COLO829 (cell line): ENCODE data around the gene ITSN2.
"Not testable (repeated sequence)": the region's sequence is repeated elsewhere in the genome, so short reads cannot be mapped to it uniquely, and the experiment has no call there.

Source experiments
- DNase-seq: peaks from one replicate; pipeline ENCODE4 v3.0.0; 2012; ENCODE audit warnings: low spot score

The ITSN2 gene

DNA sequence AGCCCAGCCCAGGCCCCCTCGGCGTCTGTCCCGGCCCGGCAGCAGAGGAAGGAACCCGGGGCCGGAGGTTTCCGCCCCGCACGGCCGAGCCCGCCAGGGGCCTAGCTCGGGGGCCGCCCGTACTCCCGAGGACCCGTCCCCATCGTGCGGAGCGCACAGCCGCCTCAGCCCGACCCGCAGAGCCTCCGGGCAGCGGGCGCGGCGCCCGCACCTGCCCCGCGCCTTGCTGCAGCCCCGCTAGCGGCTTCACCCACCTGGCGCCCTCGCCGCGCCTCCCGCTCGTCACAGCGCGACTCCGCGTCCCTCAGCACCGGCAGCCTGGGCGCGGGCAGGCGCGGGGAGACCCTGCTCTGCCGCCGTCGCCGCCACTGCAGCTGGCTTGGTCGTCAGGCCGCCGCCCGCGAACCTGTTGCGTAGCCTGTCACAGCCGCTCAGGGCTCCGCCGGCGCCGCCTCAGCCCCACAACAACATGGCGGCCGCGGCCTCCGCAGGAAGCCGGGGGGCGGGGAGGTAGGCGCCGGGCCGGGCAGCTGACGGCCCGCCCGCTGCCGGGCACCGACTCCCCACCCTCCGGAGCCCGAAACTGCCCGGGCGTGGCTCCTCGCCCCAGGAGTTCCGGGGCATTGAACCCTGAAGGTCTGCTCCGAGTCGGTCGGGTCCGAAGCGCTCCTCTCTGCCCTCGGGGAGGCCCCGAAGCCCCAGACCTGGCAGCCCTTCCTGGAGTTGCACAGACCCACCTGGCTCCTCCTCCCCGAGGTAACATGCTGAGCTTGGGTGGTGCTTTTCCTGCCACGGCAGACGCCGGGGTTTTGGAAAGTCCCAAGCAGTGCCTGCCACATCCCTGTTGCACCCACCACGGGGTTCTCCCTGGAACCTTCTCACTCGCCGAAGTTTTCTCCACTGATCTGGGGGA lies at the start of gene ITSN2:
Gene ITSN2, minus strand, starts transcription at position 487 of the 913 bp plus-strand sequence. CDS start 32,454 bp downstream, outside the sequence.
- DNase-seq, result peak; percentile 35

GRCh38 chr2:24409171-24409570 lies 48.8 kb upstream of the ITSN2 start:
- no peak for DNase-seq

DNA sequence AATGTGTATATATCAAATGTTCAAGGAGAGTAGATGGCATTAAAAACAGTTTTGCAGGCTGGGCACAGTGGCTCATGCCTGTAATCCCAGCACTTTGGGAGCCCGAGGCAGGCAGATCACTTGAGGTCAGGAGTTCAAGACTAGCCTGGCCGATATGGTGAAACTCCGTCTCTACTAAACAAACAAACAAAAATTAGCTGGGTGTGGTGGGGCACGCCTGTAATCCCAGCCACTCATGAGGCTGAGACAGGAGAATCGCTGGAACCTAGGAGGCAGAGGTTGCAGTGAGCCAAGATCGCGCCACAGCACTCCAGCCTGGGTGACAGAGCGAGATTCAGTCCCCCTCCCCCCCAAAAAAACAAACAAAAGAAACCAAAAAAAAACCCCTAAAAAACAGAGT lies 48.4 kb upstream of the ITSN2 start:
- DNase-seq, result not testable (repeated sequence)

DNA sequence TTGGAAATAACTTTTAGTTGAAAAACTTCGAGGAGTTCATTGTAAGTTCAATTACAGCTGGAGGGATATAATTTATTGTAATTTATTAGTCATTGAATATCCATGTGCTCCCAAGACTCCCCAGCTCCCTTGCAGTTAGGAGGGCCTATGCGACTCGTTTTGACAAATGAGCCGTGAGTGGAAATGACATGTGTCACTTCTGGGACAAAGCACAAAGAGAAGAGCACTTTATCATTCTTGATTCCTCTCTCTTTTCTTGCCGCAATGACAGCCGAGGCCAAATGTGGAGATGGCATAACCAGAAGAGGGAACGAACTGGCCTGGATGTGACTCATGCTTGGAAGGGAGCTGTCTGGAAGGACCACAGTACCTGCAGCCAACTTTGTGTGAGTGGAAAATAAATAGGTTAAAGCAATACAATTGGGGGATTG lies 44.2 kb upstream of the ITSN2 start:
- peak; percentile 54 for DNase-seq

- DNase-seq, result no peak
These were observed 43.5 kb upstream of the ITSN2 start for GRCh38 chr2:24403832-24404212.

GRCh38 chr2:24403168-24403831 lies 43.0 kb upstream of the ITSN2 start:
- DNase-seq, result no peak

GRCh38 chr2:24402242-24403097 lies 42.1 kb upstream of the ITSN2 start:
- no peak for DNase-seq

DNA sequence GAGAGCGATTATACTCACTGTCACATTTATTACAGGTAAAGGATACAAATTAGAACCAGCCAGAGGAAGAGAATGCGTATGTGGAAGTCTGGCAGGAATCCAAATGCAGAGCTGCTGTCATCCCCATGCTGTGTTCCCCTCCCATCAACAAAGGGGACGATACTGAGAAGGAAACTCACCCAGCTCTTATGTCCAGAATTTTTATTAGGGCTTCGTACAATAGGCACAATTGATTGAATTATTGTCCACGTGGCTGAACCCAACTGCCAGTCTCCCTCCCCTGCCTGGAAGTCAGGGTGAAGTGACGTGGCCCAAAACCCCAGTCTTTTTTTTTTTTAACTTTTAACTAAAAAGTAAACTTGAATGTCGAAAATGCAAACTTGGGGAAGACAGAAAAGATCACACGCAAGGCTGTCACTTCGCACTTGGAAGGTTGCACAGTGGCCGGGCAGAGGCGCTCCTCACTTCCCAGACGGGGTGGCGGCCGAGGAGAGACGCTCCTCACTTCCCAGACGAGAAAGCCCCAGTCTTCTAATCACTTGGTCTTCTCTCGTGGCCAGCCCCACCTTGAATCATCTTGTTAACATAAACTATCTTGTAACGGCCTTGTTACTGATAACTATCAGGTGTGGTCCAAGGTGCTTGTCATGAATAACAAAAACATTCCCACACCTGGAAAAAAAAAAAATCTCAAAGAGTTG lies 40.0 kb upstream of the ITSN2 start:
- no peak for DNase-seq

GRCh38 chr2:24399434-24400206 lies 39.3 kb upstream of the ITSN2 start:
- DNase-seq, result no peak

- no peak for DNase-seq
These were observed 34.7 kb upstream of the ITSN2 start for GRCh38 chr2:24394998-24395397.

DNA sequence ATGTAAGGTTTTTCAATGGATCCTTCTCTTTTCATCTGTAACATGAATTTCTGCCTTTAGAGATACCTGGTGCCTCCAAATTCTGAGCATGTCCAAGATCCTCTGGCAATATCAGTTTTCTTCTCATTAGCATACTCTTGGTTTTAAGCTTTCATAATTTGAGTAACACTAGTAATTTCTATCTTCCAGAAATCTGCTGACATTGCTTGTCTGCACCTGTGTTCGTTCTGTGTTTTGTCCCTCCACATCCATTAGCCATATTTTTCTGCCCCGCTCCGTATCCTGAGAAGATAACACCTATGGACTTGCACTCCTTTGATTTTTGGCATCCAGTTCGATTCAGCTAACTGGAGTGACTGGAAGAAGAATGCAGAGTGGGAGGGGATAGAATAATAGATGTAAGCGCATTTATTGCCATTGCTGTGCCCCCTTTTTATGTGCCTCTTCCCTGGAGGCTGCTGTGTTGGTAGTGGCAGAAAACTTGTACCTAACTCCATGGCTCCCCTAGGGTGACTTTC lies 32.3 kb upstream of the ITSN2 start:
- DNase-seq, result no peak

DNA sequence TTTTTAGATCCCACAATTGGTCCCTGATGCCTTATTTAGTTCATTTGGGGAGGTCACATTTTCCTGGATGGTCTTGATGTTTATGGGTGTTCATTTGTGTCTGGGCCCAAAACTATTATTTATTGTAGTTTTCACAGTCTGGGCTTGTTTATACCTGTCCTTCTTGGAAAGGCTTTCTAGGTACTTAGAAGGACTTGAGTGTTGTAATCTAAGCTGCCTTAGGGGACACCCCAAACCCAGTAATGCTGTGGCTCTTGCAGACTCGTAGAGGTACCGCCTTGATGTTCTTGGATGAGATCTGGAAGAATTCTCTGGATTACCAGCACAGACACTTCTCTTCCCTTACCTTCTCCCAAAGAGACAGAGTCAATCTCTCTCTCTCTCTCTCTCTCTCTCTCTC lies 25.0 kb upstream of the ITSN2 start:
- no peak for DNase-seq

DNA sequence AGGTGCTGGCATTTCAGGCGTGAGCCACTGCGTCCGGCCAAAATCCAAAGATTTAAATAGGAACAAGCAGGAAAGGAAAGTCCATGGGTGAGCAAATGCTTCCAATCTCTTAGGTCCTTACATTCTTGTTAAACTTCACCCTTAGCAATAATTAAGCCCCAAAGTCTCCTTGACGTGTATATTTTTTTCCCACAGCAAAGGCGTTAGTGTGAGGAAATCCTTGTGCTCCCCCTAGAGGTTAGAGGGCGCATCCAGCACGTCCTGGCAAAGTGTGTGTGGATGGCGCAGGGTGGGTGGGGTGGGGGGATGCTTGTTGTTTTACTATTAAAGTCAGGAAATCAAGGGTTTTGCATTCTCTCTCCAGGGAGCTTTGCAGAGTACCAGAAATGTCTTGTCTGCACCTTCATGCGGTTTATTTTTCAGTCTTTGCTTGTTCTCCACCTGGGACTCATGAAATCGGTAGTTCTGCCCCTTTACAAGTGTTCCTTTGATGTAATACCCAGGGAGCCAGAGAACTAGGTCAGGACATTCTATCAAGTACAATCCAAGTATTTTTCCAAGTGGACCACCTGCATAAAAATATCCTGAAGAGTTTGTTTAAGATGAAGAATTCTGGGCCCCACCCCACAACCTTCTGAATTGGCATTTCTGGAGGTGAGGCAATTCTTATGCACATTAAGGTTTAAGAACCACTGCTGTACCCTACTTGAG lies 22.2 kb upstream of the ITSN2 start:
- DNase-seq, result peak; percentile 61

DNA sequence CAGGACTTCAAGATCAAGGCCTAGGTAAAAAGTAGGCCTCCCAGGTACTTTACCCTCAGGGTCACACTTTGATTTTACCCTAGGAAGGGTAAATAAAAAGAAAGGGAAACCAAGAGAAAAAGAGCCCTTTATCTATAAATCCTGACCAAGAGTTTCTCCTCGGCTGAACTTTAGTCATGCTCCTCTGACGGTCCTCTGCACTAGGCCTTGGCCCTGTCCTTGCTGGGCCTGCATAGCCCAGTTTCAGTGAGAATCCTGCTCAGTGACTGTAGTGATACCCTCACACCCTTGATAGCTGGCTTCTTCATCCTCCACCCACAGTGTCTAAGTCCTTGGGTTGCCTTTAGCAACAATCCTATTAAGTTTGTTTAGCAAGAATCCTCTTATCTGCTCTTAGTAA lies 20.5 kb upstream of the ITSN2 start:
- no peak for DNase-seq

GRCh38 chr2:24375349-24376087 lies 15.2 kb upstream of the ITSN2 start:
- no peak for DNase-seq

GRCh38 chr2:24374301-24374700 lies 14.0 kb upstream of the ITSN2 start:
- no peak for DNase-seq

DNA sequence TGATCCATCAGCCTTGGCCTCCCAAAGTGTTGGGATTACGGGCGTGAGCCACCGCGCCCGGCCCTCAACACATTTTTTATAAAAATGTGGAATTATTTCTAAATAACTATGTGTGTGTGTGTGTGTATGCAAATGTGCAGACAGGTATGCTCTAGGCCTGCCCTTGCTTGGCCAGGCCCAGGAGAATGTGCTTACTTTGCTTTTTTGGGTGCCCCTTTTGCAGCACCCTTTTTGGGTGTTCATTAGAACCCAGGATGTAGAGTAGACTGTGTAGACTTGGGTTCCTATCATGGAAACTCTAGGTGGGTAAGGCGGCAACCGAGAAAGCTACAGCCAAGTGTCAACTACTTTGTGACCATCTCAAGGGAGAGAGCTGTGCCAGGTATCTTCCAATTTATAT lies 11.7 kb upstream of the ITSN2 start:
- DNase-seq, result no peak

GRCh38 chr2:24365826-24366225 lies 5.5 kb upstream of the ITSN2 start:
- DNase-seq, result no peak

DNA sequence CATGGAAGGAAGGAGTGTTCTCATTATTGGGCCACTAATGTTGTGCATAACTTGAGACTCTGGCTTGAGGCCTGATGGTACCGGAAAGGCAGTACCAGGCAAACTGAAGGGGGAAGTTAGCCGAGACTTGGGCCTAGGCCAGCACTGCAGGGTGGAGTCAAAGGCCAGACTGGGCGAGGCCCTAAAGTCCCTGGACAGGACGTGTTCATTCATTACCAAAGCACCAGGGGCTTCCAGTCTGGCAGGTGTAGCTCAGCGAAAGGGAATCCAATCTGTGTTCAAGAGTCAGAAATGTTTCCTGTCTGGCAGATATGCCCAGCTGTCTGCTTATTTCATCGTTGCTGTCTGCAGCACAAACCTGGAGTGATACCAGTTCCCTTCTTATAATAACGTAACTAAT lies 4.7 kb upstream of the ITSN2 start:
- no peak for DNase-seq
